ENCODE data around the gene ANO1.

DNA sequence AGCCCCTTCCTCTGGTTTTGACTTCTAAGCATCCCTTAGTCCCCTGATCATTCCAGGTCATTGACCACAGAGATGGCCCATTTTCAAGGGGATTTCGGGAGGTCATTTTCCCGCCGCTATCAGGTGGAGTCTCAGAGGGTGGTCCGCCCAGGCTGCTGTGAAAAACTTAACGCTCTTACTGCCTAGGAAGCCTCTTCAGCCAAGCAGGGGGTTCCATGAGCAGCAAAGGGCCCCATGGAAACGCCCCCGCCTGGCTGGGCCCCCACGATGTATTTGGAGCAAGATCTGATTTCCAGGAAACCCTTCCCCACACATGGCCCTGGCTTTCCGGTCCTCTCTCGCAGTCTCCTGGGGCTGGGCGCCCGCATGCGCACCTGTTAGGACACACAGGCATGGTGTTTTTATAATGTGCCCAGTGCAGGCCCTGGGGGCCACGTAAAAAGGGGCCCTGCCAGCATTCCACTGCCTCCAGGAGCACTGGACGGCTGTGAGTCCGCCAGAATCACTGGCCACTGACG lies 32.5 kb downstream of the ANO1 start:
- no peak for TF ChIP-seq EZH2phosphoT487 (IDR thresholded peaks at IDR 0.05; ENCODE audit: borderline replicate concordance, low read length)
- TF ChIP-seq, protein P1, sequence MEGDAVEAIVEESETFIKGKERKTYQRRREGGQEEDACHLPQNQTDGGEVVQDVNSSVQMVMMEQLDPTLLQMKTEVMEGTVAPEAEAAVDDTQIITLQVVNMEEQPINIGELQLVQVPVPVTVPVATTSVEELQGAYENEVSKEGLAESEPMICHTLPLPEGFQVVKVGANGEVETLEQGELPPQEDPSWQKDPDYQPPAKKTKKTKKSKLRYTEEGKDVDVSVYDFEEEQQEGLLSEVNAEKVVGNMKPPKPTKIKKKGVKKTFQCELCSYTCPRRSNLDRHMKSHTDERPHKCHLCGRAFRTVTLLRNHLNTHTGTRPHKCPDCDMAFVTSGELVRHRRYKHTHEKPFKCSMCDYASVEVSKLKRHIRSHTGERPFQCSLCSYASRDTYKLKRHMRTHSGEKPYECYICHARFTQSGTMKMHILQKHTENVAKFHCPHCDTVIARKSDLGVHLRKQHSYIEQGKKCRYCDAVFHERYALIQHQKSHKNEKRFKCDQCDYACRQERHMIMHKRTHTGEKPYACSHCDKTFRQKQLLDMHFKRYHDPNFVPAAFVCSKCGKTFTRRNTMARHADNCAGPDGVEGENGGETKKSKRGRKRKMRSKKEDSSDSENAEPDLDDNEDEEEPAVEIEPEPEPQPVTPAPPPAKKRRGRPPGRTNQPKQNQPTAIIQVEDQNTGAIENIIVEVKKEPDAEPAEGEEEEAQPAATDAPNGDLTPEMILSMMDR (IDR thresholded peaks at IDR 0.05; ENCODE audit: low read depth, low read length, poor library complexity, severe bottlenecking), result no peak
